GM12878 (cell line): ENCODE results near the gene UNC5B. TPM values are rescaled to one million over a fixed set of nuclear protein-coding genes. Genes with fewer than 3 reads are reported as not detected.

Experiments
- ATAC-seq: fragments of 200-7000 bp; cut with Tn5 transposase; 3 replicates; pipeline ENCODE4 v1.9.1; 2020; ENCODE audit warnings: mild to moderate bottlenecking, moderate library complexity
- BruUV-seq: library from RNA; stranded (reverse); fragments of 400-500 nt; replicated peaks from 2 replicates; lab custom pipeline; 2021; lab: Mats Ljungman, UMichigan
- CTCF ChIA-PET: fragments of 300-600 bp; sonication (Branson Sonifier 250); formaldehyde crosslinking; extraction: SDS; loops from one replicate; lab custom pipeline; 2021; ENCODE audit warnings: inconsistent platforms; lab: Yijun Ruan, JAX
- POLR2A ChIA-PET: fragments of 350-600 bp; formaldehyde crosslinking; extraction: SDS; loops from one replicate; lab custom pipeline; 2021; ENCODE audit warnings: inconsistent platforms; lab: Charles Lee
- RAD21 ChIA-PET: fragments of 300-600 bp; sonication (Branson Sonifier 250); formaldehyde crosslinking; loops from one replicate; lab custom pipeline; 2023; ENCODE audit warnings: antibody characterized with exemption; ENCODE audit not compliant: unreplicated experiment; lab: Charles Lee
- SMC1A ChIA-PET: fragments of 300-600 bp; sonication (Branson Sonifier 250); formaldehyde crosslinking; loops from one replicate; lab custom pipeline; 2023; ENCODE audit not compliant: unreplicated experiment, uncharacterized antibody; lab: Charles Lee
- DNase-seq: peaks from one replicate; pipeline ENCODE4 v3.0.0-alpha.2; 2011; ENCODE audit warnings: low read depth, low spot score
- FAIRE-seq: peaks from 3 replicates; lab custom pipeline; 2011; peaks lifted over from hg19 to GRCh38; lab: Jason Lieb, UNC
- H2AFZ ChIP-seq: 2 replicates; pipeline ENCODE4 v1.6.0; 2011; ENCODE audit warnings: low read depth, low read length, control low read depth; ENCODE audit not compliant: control insufficient read depth
- H3K27ac ChIP-seq: 2 replicates; pipeline ENCODE4 v1.5.1; 2011; ENCODE audit warnings: control low read depth; ENCODE audit not compliant: control insufficient read depth, insufficient read depth
- H3K27me3 ChIP-seq, 2 experiments: replicated peaks in 1 of 2; 2 replicates each; pipeline versions ENCODE4 v1.6.0 to v1.6.1; 2011; ENCODE audit warnings: low read length in 1 of 2; ENCODE audit not compliant: control insufficient read depth in 2 of 2, insufficient read depth in 2 of 2
- H3K36me3 ChIP-seq, 2 experiments: 2 replicates each; pipeline ENCODE4 v1.5.1; 2011; ENCODE audit warnings: low read length in 1 of 2; ENCODE audit not compliant: control insufficient read depth in 2 of 2, insufficient read depth in 2 of 2
- H3K4me1 ChIP-seq: 2 replicates; pipeline ENCODE4 v1.6.1; 2011; ENCODE audit warnings: mild to moderate bottlenecking, low read length, moderate library complexity, mixed read lengths; ENCODE audit not compliant: control insufficient read depth, insufficient read depth
- H3K4me2 ChIP-seq: 2 replicates; pipeline ENCODE4 v1.6.0; 2011; ENCODE audit warnings: control low read depth; ENCODE audit not compliant: control insufficient read depth, insufficient read depth
- H3K4me3 ChIP-seq: fragments of 200-600 bp; sonication (generic); 2 replicates; pipeline ENCODE4 v1.5.1; 2016
- H3K79me2 ChIP-seq: 2 replicates; pipeline ENCODE4 v1.6.0; 2011; ENCODE audit warnings: low read length; ENCODE audit not compliant: control insufficient read depth, insufficient read depth
- H3K9ac ChIP-seq: 2 replicates; pipeline ENCODE4 v1.8.0; 2011; ENCODE audit warnings: low read length, control low read depth, mixed read lengths; ENCODE audit not compliant: control insufficient read depth, insufficient read depth
- H3K9me3 ChIP-seq: replicated peaks from 3 replicates; pipeline ENCODE4 v1.5.1; 2011; ENCODE audit warnings: mild to moderate bottlenecking, low read length; ENCODE audit not compliant: control insufficient read depth, insufficient read depth
- H4K20me1 ChIP-seq: 2 replicates; pipeline ENCODE4 v1.6.0; 2011; ENCODE audit not compliant: control insufficient read depth, insufficient read depth
- ASH2L ChIP-seq: fragments of 300-600, 200-600 bp; sonication (generic); IDR thresholded peaks from 2 replicates; pipeline ENCODE4 v1.6.1; 2017; ENCODE audit warnings: low read depth, mild to moderate bottlenecking, borderline replicate concordance
- NFYB ChIP-seq: IDR thresholded peaks from 2 replicates; pipeline ENCODE4 v1.6.1; 2011; ENCODE audit warnings: low read depth, mild to moderate bottlenecking, low read length, improper control_type of control experiment, moderate library complexity; ENCODE audit not compliant: insufficient read depth
- PRDM15 ChIP-seq: fragments of 450-650 bp; formaldehyde crosslinking; IDR thresholded peaks from 2 replicates; pipeline ENCODE4 v1.4.0; 2020; ENCODE audit warnings: mild to moderate bottlenecking, moderate library complexity
- REST ChIP-seq: IDR thresholded peaks from 2 replicates; pipeline ENCODE4 v1.6.1; 2012; ENCODE audit warnings: mild to moderate bottlenecking, low read depth, low read length
- ZNF622 ChIP-seq: fragments of 450-650 bp; IDR thresholded peaks from 2 replicates; pipeline ENCODE4 v1.6.1; 2017; ENCODE audit warnings: mild to moderate bottlenecking, inconsistent platforms
- WGBS: methylation state at CpG from one replicate; pipeline ENCODE4 v1.1.6; 2016; ENCODE audit warnings: low lambda C conversion rate; ENCODE audit not compliant: insufficient replicate concordance, insufficient coverage; ENCODE audit errors: missing lambda C conversion rate; 5-methylcytosine and 5-hydroxymethylcytosine counted together
- in situ Hi-C: fragments of 300-500 bp; cut with MboI; formaldehyde crosslinking; loops from 9 replicates; pipeline ENCODE4 v1.14.3; 2018; ENCODE audit warnings: mixed read lengths
- intact Hi-C: fragments of 100-400 bp; cut with micrococcal nuclease; formaldehyde crosslinking; loops from one replicate; pipeline ENCODE4 v1.14.2; 2022; ENCODE audit not compliant: unreplicated experiment
- polyA plus RNA-seq, 11 experiments: library from polyadenylated mRNA; depleted of rRNA in 4 of 11; unstranded in 6 of 11; stranded (reverse) in 5 of 11; fragments of >200 nt; fragmentation: Nextera tagmentation in 4 of 11; fragmentation: Illumina TruSeq in 1 of 11; extraction: Ambion mirVana in 4 of 11; extraction: Trizol in 1 of 11; gene quantifications; 1 replicate in 1 of 11; 2 replicates in 10 of 11; pipeline versions ENCODE4 v1.2.1 to v1.2.3, GENCODE V29; 2011 to 2016; ENCODE audit warnings: inconsistent platforms in 2 of 11, missing spikeins in 2 of 11, low read depth in 1 of 11
- total RNA-seq, 4 experiments: library from RNA; depleted of rRNA in 3 of 4; stranded (reverse); fragments of >200 nt in 3 of 4; fragmentation: Illumina TruSeq in 1 of 4; extraction: Trizol in 1 of 4; gene quantifications; 2 replicates each; pipeline versions ENCODE4 v1.2.1 to v1.2.3, GENCODE V29; 2013 to 2021

UNC5B gene
- total and polyA plus RNA-seq, 10 of the 15 experiments (the other 5 are each of a cell fraction or from before 2014, with no cell fraction given), result 0.03 to 0.08 TPM; not detected in 8

- TF ChIP-seq REST (no peak), ZNF622 (no peak)
Observed at GRCh38 chr10:71348850-71349249, 136.5 kb downstream of the UNC5B start (continued).

GRCh38 chr10:71349406-71349805 lies 137.0 kb downstream of the UNC5B start:
- SMC1A ChIA-PET, result interaction anchor here (2.1 kb wide), 1 partner anchor 23 kb away, joined by 5 read pairs; no protein-coding TSS in a partner anchor
- POLR2A ChIA-PET, result interaction anchor here (1.4 kb wide), 1 partner anchor 23 kb away, joined by 3 read pairs; no protein-coding TSS in a partner anchor
- Histone ChIP-seq H3K9ac (no peak overlapping the region), H3K36me3 (no peaks in the 10 kb centered on the region), H4K20me1 (no peaks in the 10 kb centered on the region), H3K4me3 (no peak overlapping the region), H3K4me2 (no peak overlapping the region), H3K27ac (no peak overlapping the region), H3K79me2 (no peaks in the 10 kb centered on the region), H3K27me3 (no peaks in the 10 kb centered on the region), H3K9me3 (no peaks in the 10 kb centered on the region), H2AFZ (no peak overlapping the region), H3K4me1 (no peaks in the 10 kb centered on the region)
- FAIRE-seq, result no peak
- BruUV-seq, result no TSS peak
- intact Hi-C loops (no loop called here), in situ Hi-C loops (no loop called here)
- RAD21 ChIA-PET, result no interaction called here
- no peak for ATAC-seq
- TF ChIP-seq ZNF622, result no peak
- TF ChIP-seq PRDM15, result no peak
- TF ChIP-seq ASH2L, result no peak
- no peak for TF ChIP-seq NFYB
- CTCF ChIA-PET, result interaction anchor here (1.3 to 2.4 kb wide), 2 partner anchors 14 to 28 kb away, joined by 3 to 6 read pairs; no protein-coding TSS in a partner anchor
- WGBS, result 57% methylated on average over 5 of the region's 7 CpGs
- DNase-seq, result no peak
